ENCODE data around the gene GULP1.
"Not testable (repeated sequence)": the region's sequence is repeated elsewhere in the genome, so short reads cannot be mapped to it uniquely, and the experiment has no call there.

The GULP1 gene

DNA sequence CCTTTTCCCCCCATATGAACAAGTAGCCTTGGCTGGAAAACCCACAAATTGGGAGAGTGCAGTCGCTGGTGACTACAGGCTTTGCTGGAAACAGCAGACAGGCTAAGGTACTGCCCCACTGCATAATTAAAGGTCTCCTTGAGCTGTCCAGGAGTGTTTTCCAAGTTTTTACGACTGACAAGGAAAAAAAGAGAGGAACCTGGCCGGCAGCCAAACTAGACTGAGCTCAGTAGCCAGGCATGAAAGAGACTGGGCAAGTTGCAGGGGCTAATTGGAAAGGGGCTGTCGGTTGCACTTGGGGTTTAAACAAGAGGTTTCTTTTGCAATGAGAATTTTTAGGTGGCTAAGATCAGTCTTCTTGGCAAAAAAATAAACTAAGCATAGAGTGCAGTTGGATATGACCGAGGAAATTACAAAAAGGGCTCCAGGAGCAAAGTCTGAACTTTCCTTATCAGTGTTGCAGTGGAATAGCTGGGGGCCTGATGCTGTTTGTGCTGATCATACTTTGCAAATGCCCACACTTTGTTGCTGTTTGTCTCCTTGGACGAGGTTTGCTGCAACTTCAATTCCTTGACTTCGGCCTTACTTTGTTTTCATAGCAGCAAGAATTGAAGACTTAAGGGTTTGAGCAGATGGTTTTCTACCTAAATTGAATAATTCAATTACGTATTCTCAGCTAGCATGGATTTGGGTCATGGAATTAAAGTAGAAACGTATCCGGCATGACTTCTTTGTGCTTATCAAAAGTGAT is 2.1 kb downstream of the GULP1 start:
- DNase-seq, result no peak

- DNase-seq, result no peak
Observed at GRCh38 chr2:188294352-188294926, 2.8 kb downstream of the GULP1 start.

- no peak for DNase-seq
Observed at GRCh38 chr2:188295067-188295685, 3.5 kb downstream of the GULP1 start.

GRCh38 chr2:188297978-188298377 is 6.3 kb downstream of the GULP1 start:
- DNase-seq, result no peak

- DNase-seq, result not testable (repeated sequence)
Observed at GRCh38 chr2:188298937-188299371, 7.3 kb downstream of the GULP1 start.

GRCh38 chr2:188303363-188304031 is 11.8 kb downstream of the GULP1 start:
- DNase-seq, result no peak

DNA sequence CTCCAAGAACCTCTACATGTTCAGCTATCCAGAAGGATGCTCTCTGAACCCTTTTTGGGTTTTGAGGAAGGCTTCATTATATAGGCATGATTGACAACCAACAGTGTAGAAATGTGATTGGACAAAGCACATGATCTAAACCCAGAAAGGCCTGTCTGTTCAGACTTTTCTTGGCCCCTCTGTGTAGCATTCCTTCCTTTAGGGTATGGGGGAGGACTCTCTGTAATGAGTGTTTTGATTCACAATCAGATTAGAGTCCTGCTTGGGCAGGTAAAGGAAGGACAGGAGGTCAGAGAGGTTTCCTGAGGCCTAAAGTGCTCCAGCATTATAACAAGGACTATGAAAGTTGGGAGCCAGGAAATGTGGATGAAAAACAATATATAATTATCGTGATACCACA is 13.6 kb downstream of the GULP1 start:
- no peak for DNase-seq

GRCh38 chr2:188306271-188306670 is 14.6 kb downstream of the GULP1 start:
- DNase-seq, result no peak

DNA sequence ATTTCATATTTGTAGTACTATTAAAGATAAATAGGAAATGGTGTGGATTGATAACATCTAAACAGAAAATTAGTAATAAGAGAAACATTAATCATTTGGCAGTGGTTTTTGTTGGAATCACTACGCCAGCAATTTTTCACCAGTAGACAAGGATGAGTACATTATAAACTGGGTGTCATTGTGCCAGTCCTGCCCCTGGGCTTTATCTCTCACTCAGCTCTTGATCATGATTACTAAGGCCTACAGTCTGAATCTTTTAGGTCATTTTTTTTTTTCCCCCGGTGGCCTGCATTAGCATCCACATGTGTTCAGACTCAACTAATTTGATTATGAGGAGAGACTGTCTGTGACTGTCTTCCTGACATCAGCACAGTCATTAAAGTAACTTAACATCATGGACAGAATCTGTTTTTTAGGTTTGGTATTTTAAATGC is 16.2 kb downstream of the GULP1 start:
- no peak for DNase-seq

GRCh38 chr2:188308483-188308882 is 16.8 kb downstream of the GULP1 start:
- DNase-seq, result no peak

DNA sequence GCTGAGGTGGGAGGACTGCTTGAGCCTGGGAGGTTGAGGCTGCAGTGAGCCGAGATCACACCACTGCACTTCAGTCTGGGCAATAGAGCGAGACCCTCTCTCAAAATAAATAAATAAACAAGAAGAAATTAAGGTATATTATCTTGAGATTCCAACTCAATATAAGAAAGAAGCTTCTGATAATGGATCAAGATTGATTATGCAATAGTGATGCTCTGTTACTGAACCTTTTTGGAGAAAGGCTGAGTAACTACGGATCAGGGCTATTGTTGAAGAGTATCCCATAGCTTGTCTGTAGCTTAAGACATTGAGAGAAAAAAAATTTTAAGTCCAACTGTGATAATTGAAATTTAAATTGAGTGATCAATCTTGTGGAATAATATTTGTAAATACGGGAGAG is 17.7 kb downstream of the GULP1 start:
- DNase-seq, result no peak

DNA sequence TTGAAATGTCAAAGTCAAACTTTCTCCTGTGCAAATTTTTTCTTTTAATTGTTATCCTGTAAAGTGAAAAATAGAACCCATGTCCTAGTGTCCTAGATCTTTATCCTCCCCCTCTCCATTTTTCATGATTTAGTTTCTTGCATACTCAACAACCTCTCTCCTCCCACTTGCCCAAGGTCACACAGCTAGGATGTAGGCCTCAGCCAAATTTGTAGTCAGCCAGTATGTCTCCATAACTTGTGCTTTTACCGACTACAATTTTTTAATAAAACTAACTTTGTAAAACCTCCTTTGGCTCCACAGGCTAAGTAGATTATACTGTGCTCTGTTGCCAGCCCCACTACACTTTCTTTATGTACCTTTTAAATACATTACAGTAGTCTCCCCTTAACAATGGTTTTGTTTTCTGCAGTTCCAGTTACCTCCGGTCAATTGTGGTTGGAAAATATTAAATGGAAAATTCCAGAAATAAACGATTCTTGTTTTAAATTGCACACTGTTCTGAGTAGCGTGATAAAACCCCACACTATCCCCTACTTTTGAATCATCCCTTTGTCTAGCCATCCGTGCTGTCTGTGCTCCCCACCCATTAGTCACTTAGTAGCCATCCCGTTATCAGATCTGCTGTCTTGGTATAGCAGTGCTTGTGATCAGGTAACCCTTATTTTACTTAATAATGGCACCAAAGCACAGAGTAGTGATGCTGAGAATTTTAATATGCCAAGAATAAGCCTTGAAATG is 22.8 kb downstream of the GULP1 start:
- no peak for DNase-seq

- DNase-seq, result no peak
Observed at GRCh38 chr2:188315750-188316149, 24.1 kb downstream of the GULP1 start.

- DNase-seq, result no peak
Observed at GRCh38 chr2:188316342-188316741, 24.7 kb downstream of the GULP1 start.

DNA sequence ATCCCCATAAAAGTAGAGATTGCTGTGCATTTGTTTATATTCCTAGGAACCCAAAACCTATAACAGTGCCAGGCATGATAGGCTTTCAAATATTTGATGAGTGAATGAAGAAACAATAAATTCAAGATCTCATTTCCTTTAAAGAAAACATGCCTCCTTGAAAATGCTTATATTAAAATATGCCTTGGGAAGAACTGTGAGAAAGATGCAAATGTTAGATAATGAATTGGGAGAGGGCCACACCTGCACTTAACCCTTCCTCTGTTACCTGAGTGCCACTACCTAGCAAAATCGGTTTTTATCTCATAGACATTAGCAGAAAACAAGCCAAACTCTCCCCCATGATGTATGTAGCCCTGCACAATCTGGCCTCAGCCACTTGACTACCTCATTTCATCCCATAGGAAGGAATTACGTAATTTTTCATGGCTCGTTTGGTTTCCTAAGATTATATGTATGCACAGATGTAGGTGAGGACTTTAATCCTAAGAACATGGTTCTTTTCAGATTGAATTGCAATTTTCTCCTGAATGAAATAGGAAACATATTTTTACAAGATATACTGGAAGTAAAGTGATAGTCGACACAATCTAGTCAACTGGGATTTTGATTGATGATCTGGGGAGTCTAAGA is 25.2 kb downstream of the GULP1 start:
- DNase-seq, result no peak

DNA sequence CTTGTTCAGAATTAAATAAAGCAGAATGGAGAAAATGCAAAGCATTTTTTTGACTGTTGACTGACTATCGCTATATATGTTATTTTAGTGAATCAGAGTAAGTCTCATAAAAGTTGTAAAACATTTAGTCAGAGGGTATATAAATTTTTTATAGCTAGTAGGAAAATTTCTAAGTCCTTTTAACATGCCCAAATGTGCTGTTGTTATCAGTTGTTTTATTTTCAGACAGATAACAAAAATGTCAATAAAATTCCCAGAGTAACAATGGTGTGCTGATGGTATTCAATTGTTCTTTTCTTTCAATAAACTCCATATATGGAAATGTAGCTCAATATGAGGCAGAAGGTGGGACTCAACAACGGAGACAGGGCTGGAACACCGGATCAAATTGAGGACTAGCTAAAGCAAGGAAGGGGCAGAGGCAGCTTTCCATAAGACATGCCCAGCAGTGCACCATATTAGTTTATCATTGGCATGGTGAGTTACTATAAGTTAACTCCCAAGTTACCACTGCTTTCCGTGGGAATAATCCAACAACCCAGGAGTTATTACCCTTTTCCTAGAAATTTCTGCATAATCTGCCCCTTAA is 26.6 kb downstream of the GULP1 start:
- DNase-seq, result no peak

- DNase-seq, result no peak
Observed at GRCh38 chr2:188319838-188320237, 28.2 kb downstream of the GULP1 start.

- DNase-seq, result no peak
Observed at GRCh38 chr2:188320861-188321260, 29.2 kb downstream of the GULP1 start.

- DNase-seq, result no peak
Observed at GRCh38 chr2:188322569-188323551, 31.2 kb downstream of the GULP1 start.

- no peak for DNase-seq
Observed at GRCh38 chr2:188324067-188324466, 32.4 kb downstream of the GULP1 start.

- no peak for DNase-seq
Observed at GRCh38 chr2:188326290-188326668, 34.6 kb downstream of the GULP1 start.
